Fibroblast of the aortic adventitia (primary cell): Measurements from ENCODE around the gene GNPAT. TPM values are rescaled to one million over a fixed set of nuclear protein-coding genes. Genes with fewer than 3 reads are reported as not detected.

Source experiments
- DNase-seq: peaks from one replicate; pipeline ENCODE4 v3.0.0-alpha.2; 2010; ENCODE audit warnings: low read depth
- H3K4me3 ChIP-seq: 2 replicates; pipeline ENCODE4 v1.5.1; 2011; ENCODE audit warnings: low read depth, mild to moderate bottlenecking, control low read depth, low read length, moderate library complexity
- total RNA-seq: library from RNA; depleted of rRNA; stranded (reverse); fragments of >200 nt; gene quantifications from 2 replicates; pipeline ENCODE4 v1.2.3, GENCODE V29; 2012; ENCODE audit warnings: low replicate concordance
- TF ChIP-seq, protein P1 (sequence below): IDR thresholded peaks from 2 replicates; pipeline ENCODE4 v1.5.1; 2011; ENCODE audit warnings: mild to moderate bottlenecking, low read length, control low read depth, inconsistent platforms; ENCODE audit not compliant: insufficient read depth

The GNPAT gene
- total RNA-seq, 1 donor = 54.8 TPM

DNA sequence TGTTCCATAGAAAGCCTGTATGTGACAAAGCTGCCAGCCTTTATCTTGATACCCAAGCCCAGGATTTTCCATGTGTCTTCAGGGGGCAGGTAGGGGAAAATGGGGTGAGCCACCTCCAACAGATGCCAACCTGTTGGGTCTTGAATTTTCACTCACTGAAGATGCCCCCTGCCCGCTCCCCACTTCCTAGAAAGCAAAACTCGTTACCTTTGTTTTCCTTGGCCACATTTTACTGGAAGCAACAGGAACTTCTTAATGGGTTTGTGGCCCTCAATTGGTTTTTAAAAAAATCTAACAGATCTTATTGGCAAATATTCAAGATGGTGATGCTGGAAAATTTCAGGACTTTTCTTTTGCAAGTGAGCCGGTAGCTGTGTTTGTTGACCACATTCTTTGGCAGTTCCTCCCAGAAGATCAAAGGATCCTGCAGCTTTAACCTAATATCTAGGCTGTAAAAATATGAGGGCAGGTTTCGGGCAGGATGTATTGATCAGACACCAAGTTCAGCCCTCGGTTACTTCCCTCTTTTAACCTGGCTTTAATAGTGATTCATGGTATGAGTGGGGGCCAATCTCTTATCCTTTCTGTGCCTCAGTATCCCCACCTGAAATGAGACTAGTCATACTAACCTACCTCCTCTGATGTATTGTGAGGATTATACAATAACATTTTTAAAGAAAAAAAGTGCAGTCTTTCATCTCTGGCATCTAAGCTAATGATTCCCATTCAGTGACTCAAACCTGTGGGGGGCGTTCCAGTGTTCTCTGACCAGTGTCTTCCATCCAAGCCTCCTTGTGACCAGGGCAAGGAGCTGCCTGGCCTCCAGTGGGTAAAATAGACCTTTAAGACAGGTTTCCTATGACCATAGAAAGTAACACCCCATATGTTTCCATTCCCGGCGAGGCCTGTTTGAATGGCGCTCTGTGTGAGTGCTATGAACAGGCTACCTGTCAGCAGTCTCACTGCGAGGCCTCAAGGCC lies 21.3 kb upstream of the GNPAT start:
- TF ChIP-seq, protein P1, sequence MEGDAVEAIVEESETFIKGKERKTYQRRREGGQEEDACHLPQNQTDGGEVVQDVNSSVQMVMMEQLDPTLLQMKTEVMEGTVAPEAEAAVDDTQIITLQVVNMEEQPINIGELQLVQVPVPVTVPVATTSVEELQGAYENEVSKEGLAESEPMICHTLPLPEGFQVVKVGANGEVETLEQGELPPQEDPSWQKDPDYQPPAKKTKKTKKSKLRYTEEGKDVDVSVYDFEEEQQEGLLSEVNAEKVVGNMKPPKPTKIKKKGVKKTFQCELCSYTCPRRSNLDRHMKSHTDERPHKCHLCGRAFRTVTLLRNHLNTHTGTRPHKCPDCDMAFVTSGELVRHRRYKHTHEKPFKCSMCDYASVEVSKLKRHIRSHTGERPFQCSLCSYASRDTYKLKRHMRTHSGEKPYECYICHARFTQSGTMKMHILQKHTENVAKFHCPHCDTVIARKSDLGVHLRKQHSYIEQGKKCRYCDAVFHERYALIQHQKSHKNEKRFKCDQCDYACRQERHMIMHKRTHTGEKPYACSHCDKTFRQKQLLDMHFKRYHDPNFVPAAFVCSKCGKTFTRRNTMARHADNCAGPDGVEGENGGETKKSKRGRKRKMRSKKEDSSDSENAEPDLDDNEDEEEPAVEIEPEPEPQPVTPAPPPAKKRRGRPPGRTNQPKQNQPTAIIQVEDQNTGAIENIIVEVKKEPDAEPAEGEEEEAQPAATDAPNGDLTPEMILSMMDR = no peak
- no peak for DNase-seq
- H3K4me3 ChIP-seq = no peak overlapping the region

DNA sequence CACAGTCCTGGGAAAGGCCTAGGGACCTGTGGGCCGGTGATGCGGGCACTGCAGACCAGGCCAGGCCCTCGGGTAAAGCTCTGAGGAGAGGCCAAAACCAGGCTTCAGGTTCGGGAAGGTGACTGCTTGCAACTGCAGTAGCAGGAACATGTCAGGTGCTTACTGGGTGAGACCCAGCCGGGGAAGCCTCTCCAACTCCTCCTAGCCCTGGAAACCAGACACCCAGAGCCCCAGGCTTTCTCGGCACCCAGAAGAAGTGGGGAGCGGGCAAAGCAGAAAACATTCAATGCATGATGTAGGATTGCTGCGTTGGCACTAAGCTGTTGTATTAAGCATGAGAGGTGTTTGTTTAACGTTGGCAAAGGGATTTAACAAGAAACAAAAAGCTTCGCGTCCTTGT lies 20.2 kb upstream of the GNPAT start:
- H3K4me3 ChIP-seq = no peak overlapping the region
- no peak for DNase-seq
- TF ChIP-seq, protein P1 = no peak

DNA sequence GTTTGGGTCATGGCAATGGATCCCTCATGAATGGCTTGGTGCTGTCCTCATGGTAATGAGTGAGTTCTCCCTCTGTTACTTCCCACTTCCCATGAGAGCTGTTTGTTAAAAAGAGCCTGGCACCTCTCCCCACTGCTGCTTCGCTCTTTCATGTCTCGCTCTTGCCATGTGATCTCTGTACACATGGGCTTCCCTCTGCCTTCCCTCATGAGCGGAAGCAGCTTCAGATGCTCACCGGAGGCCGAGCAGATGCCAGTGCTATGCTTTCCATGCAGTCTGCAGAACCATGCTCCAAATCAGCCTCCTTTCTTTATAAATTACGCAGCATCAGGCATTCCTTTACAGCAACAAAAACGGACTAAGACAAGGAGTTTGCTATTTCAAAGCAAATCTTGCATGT lies 14.9 kb upstream of the GNPAT start:
- TF ChIP-seq, protein P1 = no peak
- DNase-seq = no peak
- no peak overlapping the region for H3K4me3 ChIP-seq

DNA sequence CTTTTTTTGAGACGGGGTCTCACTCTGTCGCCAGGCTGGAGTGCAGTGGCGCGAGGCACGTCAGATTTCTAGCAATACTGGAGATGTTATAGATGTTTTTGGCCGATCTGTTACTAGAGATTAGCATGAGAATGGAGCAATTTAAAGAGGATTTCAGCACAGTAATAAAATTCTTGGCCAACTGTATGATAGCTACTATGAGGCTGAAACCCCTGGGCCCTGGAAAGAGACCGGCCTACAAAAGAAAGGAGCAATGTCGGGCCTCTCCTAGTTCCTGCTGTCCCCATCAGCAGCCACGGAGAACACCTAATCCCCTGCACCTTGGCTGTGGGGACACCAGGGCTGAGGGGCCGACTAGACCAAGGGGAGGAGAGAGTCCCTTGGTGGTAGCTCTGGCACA lies 9.5 kb upstream of the GNPAT start:
- no peak overlapping the region for H3K4me3 ChIP-seq
- DNase-seq = no peak
- TF ChIP-seq, protein P1 = no peak

DNA sequence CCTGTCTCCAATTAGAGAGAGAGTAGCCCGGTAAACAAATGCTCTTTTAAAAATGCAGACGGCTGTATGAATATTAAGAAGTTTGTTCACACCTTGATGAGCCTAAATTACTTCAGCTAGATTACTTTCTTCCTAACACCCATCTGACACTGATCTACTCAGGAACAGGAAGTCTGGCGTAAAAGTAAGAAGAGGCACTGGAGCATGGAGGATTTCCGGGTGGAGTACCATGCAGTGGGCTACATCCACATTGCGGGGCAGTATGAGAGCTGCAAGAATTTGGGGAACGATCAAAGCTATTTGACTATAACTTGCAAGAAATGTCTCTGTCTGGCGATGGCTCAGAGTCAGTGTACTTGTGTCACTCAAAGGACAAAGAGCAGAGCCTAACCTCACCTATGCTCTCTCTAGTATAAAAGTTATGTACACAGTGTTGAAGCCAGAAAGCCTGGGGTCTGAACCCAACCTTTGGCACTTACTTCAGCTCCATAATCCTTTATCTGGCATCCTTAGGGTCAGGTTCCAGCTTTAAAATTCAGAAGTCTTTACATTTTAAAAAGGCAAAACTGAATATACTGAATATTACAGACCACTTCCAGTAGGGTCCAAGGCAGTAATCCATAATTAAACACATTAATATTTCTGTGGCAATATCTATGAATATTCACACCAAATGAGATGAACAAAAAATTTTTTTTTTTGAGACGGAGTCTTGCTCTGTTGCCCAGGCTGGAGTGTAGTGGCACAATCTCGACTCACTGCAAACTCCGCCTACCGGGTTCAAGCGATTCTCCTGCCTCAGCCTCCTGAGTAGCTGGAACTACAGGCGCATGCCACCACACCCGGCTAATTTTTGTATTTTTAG lies 7.9 kb upstream of the GNPAT start:
- H3K4me3 ChIP-seq = no peak overlapping the region
- TF ChIP-seq, protein P1 = no peak
- no peak for DNase-seq

DNA sequence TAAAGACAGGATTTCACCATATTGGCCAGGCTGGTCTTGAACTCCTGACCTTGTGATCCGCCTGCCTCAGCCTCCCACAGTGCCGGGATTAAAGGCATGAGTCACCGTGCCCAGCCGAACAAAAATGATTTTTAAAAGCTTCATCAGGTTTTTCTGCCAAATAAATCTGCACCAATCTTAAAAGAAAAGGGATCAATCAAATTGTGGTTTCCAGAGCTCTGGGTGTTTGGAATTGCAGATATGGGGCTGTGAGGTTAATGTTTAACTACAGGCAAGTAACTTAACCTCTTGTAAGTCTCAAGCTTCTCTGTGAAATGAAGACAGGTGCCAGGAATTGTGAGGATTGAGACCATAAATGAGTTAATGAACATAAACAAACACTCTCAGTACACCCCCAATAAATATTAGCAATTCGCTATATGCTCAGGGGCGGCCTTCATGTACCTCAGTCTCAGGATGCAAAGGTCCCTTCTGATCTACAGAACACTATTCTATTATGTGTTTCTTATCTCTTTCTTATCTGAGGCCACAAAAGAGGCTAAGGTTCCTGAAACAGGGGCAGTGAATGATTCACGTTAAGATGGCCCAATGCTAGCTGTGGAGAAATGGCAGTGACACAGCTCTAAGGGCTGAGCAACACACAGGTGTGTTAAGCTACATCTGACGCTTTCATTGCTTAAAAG lies 7.1 kb upstream of the GNPAT start:
- no peak for DNase-seq
- H3K4me3 ChIP-seq = no peak overlapping the region
- TF ChIP-seq, protein P1 = no peak
